ENCODE measurements around the gene ATF6. TPM values are rescaled to one million over a fixed set of nuclear protein-coding genes. Genes with fewer than 3 reads are reported as not detected.

The ATF6 gene
- total and polyA plus RNA-seq, 2 of the 8 experiments (the other 6 are each of a cell fraction or from before 2014, with no cell fraction given): 4.6 to 10.0 TPM

DNA sequence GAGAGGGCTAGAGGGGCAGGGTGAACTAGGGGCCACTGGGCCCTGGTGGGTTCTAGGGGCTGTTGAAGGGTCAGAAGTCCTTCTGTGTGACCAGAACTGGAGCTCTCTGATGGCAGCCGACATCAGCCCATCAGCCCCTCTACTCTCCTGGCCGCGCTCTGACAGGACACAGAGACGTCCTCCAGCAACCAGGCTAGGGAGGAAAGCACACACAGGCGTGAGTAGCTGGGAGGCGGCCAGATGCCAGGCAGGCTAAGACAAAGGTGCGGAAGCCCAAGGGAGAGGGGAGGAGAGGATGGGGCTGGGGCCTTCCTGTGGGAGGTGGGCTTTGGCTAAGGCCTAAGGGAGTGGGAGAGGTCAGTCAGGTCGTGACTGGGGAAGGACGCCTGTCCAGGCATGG lies 206.7 kb downstream of the ATF6 start:
- Histone ChIP-seq H2AK5ac (ENCODE audit: low read depth, low read length) (no peak overlapping the region), H4K20me1 (replicated peaks in 1 of 2; ENCODE audit: control insufficient read depth in 1 of 2, insufficient read depth in 2 of 2, low read length in 2 of 2) (no peaks in the 10 kb centered on the region), H3K9ac (replicated peaks in 1 of 4; ENCODE audit: extremely low read depth in 1 of 4, low read depth in 3 of 4, low read length in 3 of 4) (no peak overlapping the region), H3K4me1 (replicated peaks in 1 of 4; ENCODE audit: control insufficient read depth in 3 of 4, insufficient read depth in 4 of 4, low read length in 3 of 4) (peaks cover 0 to 6% (median 0%) of the 10 kb centered on the region in 4 experiments; a peak in 2 of 7 replicates), H3K4ac (replicated peaks; ENCODE audit: insufficient read length, low read depth, low read length) (no peak overlapping the region), H3K4me3 (ENCODE audit: extremely low read depth in 1 of 4, insufficient read depth in 2 of 4, low read depth in 3 of 4, low read length in 4 of 4) (no peak overlapping the region), H2BK120ac (replicated peaks; ENCODE audit: low read depth, low read length) (no peak overlapping the region), H3K79me1 (ENCODE audit: low read depth, low read length) (no peaks in the 10 kb centered on the region), H2BK15ac (ENCODE audit: low read length) (no peak overlapping the region), H3K27ac (ENCODE audit: low read depth, low read length) (no peak overlapping the region), H2BK12ac (ENCODE audit: low read depth, low read length) (no peak overlapping the region), H4K8ac (ENCODE audit: extremely low read depth, insufficient read depth, low read length) (no peak overlapping the region), H3K23ac (ENCODE audit: insufficient read length) (no peak overlapping the region), H3K23me2 (ENCODE audit: low read depth, low read length) (no peaks in the 10 kb centered on the region; the same call in 1 of the 2 replicates), H3K79me2 (ENCODE audit: control insufficient read depth in 1 of 2, insufficient read depth in 2 of 2, low read length in 2 of 2) (no peaks in the 10 kb centered on the region), H3K4me2 (ENCODE audit: insufficient read depth in 1 of 2, low read depth in 2 of 2, low read length in 2 of 2) (no peak overlapping the region), H3K14ac (ENCODE audit: insufficient read length) (no peak overlapping the region), H3K9me3 (ENCODE audit: insufficient read depth in 2 of 2, low read depth in 1 of 2, low read length in 1 of 2) (no peaks in the 10 kb centered on the region), H2BK20ac (ENCODE audit: low read length) (no peak overlapping the region), H3K56ac (replicated peaks; ENCODE audit: insufficient read length, low read depth, low read length) (no peak overlapping the region), H3K27me3 (replicated peaks in 1 of 4; ENCODE audit: control insufficient read depth in 3 of 4, extremely low read depth in 1 of 4, insufficient read depth in 3 of 4, low read length in 3 of 4) (no peaks in the 10 kb centered on the region), H4K5ac (ENCODE audit: insufficient read length, low read depth, low read length) (no peak overlapping the region), H2AFZ (ENCODE audit: low read length) (0 out of 2 replicates have a peak overlapping the region, but pooled peaks have one; percentile 16), H2BK5ac (ENCODE audit: low read depth, low read length) (no peak overlapping the region), H3K36me3 (ENCODE audit: control insufficient read depth in 2 of 4, insufficient read depth in 4 of 4, low read length in 3 of 4) (no peaks in the 10 kb centered on the region), H4K91ac (replicated peaks; ENCODE audit: insufficient read length, low read length) (no peak overlapping the region), H3K18ac (ENCODE audit: extremely low read depth, low read length) (no peak overlapping the region)
- POLR2A ChIA-PET (ENCODE audit: partially characterized antibody): interaction anchor here (1.2 kb wide), 1 partner anchor 9 kb away, joined by 3 read pairs; no protein-coding TSS in a partner anchor
- 83% methylated on average over 8 of the region's 9 CpGs; no CpG with 5 or more reads in 1 of the 2 experiments for WGBS, 2 experiments (ENCODE audit: extremely low coverage in 1 of 2, insufficient coverage in 1 of 2, insufficient read length in 1 of 2, insufficient replicate concordance in 2 of 2, low coverage in 1 of 2, low lambda C conversion rate in 2 of 2, missing lambda C conversion rate in 1 of 2)
- TF ChIP-seq MAFK (IDR thresholded peaks at IDR 0.05; ENCODE audit: low read depth, low read length) (no peak), SP2 (IDR thresholded peaks at IDR 0.05; ENCODE audit: low read length) (no peak), RBBP5 (IDR thresholded peaks at IDR 0.05; ENCODE audit: borderline replicate concordance, low read depth, low read length) (no peak)
- DNase-seq (ENCODE audit: low read depth in 1 of 2, low spot score in 2 of 2) (no peak), FAIRE-seq (no peak)
- CTCF ChIA-PET (ENCODE audit: partially characterized antibody): interaction anchor here (0.9 to 1.6 kb wide), 6 partner anchors 10 to 417 kb away, joined by 3 to 6 read pairs (median 4); no protein-coding TSS in a partner anchor

Measured in H1 (cell line).